Fibroblast of lung (primary cell): ENCODE results near the gene KRTAP5-6.

Source experiments
- CTCF ChIP-seq, 2 donors: IDR thresholded peaks in 1 of 2; conservative IDR thresholded peaks in 1 of 2; 1 replicate in 1 of 2; 2 replicates in 1 of 2; pipeline ENCODE4 v1.5.1; 2011 to 2012; ENCODE audit warnings: low read length in 2 of 2, control low read depth in 1 of 2, inconsistent platforms in 1 of 2, low read depth in 1 of 2, mild to moderate bottlenecking in 1 of 2
- EZH2 ChIP-seq: IDR thresholded peaks from 2 replicates; pipeline ENCODE4 v1.5.1; 2012; ENCODE audit warnings: low read length, control low read depth, mild to moderate bottlenecking; ENCODE audit errors: missing control alignments

- TF ChIP-seq CTCF (conservative IDR thresholded peaks at IDR 0.05 in 1 of 2, IDR thresholded peaks at IDR 0.05 in 1 of 2; ENCODE audit: low read depth in 1 of 2, low read length in 2 of 2) (no peak), EZH2 (no peak)
Measured at GRCh38 chr11:1653541-1654387, 43.2 kb upstream of the KRTAP5-6 start.
